HUES48 (cell line): ENCODE results near the gene GPSM1.

Source experiments
- H3K27ac ChIP-seq: one replicate; pipeline ENCODE4 v1.7.0; 2013; ENCODE audit warnings: low read depth, low read length, inconsistent platforms
- H3K27me3 ChIP-seq: 2 replicates; pipeline ENCODE4 v1.6.1; 2013; ENCODE audit warnings: mild to moderate bottlenecking, low read length; ENCODE audit not compliant: control insufficient read depth, insufficient read depth
- H3K36me3 ChIP-seq: 2 replicates; pipeline ENCODE4 v1.6.1; 2013; ENCODE audit warnings: low read length; ENCODE audit not compliant: control insufficient read depth, insufficient read depth
- H3K4me1 ChIP-seq: 2 replicates; pipeline ENCODE4 v1.6.1; 2013; ENCODE audit warnings: mild to moderate bottlenecking, low read length; ENCODE audit not compliant: control insufficient read depth, insufficient read depth
- H3K4me3 ChIP-seq: 2 replicates; pipeline ENCODE4 v1.5.1; 2013; ENCODE audit warnings: mild to moderate bottlenecking, low read depth, low read length
- H3K9ac ChIP-seq: 2 replicates; pipeline ENCODE4 v1.6.1; 2013; ENCODE audit warnings: mild to moderate bottlenecking, low read depth, low read length, moderate library complexity
- H3K9me3 ChIP-seq: 2 replicates; pipeline ENCODE4 v1.6.1; 2013; ENCODE audit warnings: low read length; ENCODE audit not compliant: control insufficient read depth, insufficient read depth

Gene GPSM1

DNA sequence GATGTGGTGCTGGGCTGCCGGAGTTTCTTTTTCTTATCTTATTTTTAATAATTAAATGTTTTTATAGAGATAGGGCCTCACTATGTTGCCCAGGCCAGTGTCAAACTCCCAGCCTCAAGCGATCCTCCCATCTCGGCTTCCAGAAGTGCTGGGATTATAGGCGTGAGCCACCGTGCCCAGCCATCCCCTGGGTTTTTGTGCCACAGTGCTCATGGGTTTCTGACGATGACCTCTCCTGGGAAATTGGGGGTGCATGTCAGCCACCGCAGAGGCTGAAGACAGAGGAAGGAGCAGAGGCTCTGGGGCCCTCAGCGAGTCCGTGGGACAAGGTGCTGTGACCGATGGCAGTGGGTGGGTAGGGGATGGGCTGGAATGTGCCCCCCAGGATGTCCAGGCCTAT lies 14.4 kb downstream of the GPSM1 start:
- H3K9ac ChIP-seq = no peak overlapping the region
- no peak overlapping the region for H3K4me3 ChIP-seq
- H3K27ac ChIP-seq = peak overlapping the region; percentile 50

GRCh38 chr9:136342181-136343120 lies 15.1 kb downstream of the GPSM1 start:
- Histone ChIP-seq H3K27ac (peak overlapping the region; percentile 78), H3K9me3 (no peaks in the 10 kb centered on the region), H3K27me3 (no peaks in the 10 kb centered on the region), H3K36me3 (no peaks in the 10 kb centered on the region), H3K9ac (0 out of 2 replicates have a peak overlapping the region, but pooled peaks have one; percentile 7), H3K4me3 (peak overlapping the region; percentile 54), H3K4me1 (peaks cover 5% of the 10 kb centered on the region)

More for the DNA sequence above, 14.4 kb downstream of the GPSM1 start:
- Histone ChIP-seq H3K9me3 (no peaks in the 10 kb centered on the region), H3K27me3 (no peaks in the 10 kb centered on the region), H3K36me3 (no peaks in the 10 kb centered on the region), H3K4me1 (peaks cover 5% of the 10 kb centered on the region)

DNA sequence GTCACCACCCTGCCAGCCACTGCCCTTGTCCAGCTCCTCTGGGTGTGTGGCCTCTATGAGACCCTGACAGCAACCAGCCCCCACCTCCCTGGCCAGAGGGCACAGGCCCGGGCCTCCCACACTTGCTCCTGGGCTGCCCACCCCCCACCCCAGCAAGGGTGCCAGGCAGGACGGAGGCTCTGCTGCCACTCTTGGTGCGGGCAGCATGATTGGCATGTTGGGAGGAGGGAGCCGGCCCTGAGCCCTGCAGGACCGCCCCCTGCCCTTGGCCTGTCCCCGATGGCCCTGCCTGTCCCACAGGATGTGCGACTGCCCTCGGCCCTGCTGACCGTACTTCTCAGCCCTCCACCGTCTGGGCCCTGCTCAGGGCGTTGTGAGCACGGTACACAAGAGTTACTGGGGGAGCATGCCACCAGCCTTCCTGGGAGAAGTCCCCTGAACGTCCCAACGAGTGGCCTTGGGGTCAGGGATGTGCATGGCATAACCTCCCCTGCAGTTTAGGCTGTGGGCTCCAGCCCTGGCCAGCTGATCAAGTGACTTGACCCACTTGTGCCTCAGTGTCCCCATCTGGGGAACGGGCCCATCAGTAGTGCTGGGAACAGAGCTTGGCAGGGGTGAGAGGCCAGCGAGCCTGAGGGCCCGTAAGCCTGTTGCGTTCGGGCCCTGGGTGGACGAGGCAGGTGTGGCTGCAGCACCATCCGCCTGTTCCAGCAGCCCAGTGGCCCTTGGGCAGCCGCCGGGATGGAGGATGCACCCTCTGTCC lies 16.0 kb downstream of the GPSM1 start:
- Histone ChIP-seq H3K9me3 (no peaks in the 10 kb centered on the region), H3K27ac (peak overlapping the region; percentile 78), H3K27me3 (no peaks in the 10 kb centered on the region), H3K4me3 (peak overlapping the region; percentile 54; the same call in 1 of the 2 replicates), H3K36me3 (no peaks in the 10 kb centered on the region), H3K9ac (0 out of 2 replicates have a peak overlapping the region, but pooled peaks have one; percentile 7), H3K4me1 (peaks cover 5% of the 10 kb centered on the region)

- Histone ChIP-seq H3K4me3 (no peak overlapping the region), H3K36me3 (no peaks in the 10 kb centered on the region), H3K27me3 (no peaks in the 10 kb centered on the region), H3K27ac (no peak overlapping the region), H3K9me3 (no peaks in the 10 kb centered on the region), H3K9ac (no peak overlapping the region), H3K4me1 (peaks cover 5% of the 10 kb centered on the region)
These were observed 16.5 kb downstream of the GPSM1 start for GRCh38 chr9:136343884-136344269.

GRCh38 chr9:136344544-136345280 lies 17.4 kb downstream of the GPSM1 start:
- H3K4me1 ChIP-seq = peaks cover 5% of the 10 kb centered on the region
- no peak overlapping the region for H3K9ac ChIP-seq
- no peaks in the 10 kb centered on the region for H3K27me3 ChIP-seq
- H3K27ac ChIP-seq = no peak overlapping the region
- H3K9me3 ChIP-seq = no peaks in the 10 kb centered on the region
- no peaks in the 10 kb centered on the region for H3K36me3 ChIP-seq
- no peak overlapping the region for H3K4me3 ChIP-seq

DNA sequence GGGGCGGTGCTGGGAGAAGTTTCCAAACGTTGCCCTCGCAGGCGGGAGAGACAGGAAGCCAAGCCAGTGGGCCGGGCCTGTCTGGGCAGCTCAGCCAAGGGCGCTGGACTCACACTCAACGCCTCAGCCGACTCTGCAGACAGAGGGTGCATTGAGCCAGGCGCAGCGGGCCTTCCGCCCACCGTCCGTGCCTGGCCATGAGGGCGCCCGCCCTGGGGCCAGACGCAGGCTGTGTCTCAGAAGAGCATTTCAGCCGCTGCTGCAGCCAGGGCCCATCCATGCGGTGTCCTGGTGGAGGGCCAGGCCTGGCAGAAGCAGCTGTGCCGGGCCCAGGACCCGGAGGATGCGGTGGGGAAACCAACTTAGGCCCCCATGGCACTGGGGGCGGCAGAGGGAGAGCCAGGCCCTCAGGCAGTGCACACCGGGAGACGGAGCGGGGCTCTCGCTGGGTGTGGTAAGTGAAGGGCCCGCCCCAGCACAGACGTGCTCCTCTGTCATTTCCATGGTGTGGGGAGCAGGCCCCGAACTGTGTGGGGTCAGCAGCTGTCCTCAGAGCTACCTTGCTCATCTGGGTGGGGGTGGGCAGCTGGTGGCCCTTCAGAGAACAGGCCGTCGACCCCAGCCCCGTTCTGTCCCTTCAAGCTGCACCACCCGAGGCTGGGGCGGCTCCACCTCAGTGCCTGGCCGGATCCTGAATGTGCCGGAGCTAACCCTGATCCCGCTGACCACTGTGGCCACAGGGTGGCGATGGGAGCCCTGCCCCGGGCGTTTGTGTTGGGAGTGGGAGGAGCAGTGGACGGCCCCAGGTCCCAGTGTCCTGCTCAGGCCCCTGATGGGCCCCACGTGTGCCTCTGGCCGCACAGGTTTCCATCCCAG lies 18.2 kb downstream of the GPSM1 start:
- Histone ChIP-seq H3K4me3 (no peak overlapping the region), H3K9me3 (no peaks in the 10 kb centered on the region), H3K9ac (no peak overlapping the region), H3K27me3 (no peaks in the 10 kb centered on the region), H3K36me3 (no peaks in the 10 kb centered on the region), H3K4me1 (peaks cover 5% of the 10 kb centered on the region), H3K27ac (peak overlapping the region; percentile 40)

DNA sequence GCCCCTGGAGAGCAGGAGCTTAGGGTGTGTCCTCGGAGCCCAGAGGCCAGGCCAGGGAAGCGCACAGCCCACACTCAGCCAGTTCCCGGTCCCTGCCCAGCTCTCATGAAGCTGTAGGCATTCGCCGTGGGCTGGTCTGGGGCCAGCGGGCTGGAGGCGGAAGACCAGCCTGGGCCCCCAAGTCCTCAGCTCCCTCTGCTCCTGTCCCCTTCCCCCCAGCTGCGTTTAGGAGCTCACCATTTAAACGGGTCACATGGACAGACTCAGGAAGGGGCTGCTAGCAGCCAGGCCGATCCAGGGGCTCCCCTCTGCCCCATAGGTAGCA lies 18.8 kb downstream of the GPSM1 start:
- peaks cover 5% of the 10 kb centered on the region for H3K4me1 ChIP-seq
- no peaks in the 10 kb centered on the region for H3K27me3 ChIP-seq
- no peak overlapping the region for H3K4me3 ChIP-seq
- H3K36me3 ChIP-seq = no peaks in the 10 kb centered on the region
- H3K9ac ChIP-seq = no peak overlapping the region
- no peaks in the 10 kb centered on the region for H3K9me3 ChIP-seq
- peak overlapping the region; percentile 40 for H3K27ac ChIP-seq

DNA sequence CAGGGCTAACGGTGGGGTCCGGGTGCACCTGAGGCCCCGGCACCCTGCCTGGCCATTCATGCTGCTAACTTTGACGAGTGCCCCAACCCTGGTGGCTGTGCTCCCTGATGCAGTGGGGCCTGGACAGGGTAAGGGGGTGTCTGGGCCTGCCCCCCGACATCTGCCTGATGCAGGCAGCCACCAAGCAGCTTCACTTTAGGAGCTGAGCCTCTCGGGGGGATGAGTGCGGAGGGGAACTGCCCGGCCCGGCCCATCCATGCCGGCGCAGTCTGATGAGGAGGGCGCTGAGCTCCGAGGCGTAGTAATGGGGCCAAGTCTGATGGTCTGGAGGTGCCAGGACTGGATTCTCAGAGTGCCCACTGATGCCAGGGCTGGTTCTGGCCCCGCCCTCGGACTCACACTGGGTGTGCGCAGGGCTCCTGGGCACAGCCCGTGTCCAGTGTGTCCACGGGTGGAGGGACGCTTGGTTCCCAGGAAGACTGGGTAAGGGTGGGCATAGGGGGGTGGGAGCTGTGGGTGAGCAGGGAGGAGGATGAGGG lies 19.7 kb downstream of the GPSM1 start:
- Histone ChIP-seq H3K27ac (no peak overlapping the region), H3K36me3 (no peaks in the 10 kb centered on the region), H3K4me3 (no peak overlapping the region), H3K27me3 (no peaks in the 10 kb centered on the region), H3K4me1 (peaks cover 5% of the 10 kb centered on the region), H3K9ac (no peak overlapping the region), H3K9me3 (no peaks in the 10 kb centered on the region)

- no peaks in the 10 kb centered on the region for H3K27me3 ChIP-seq
- no peaks in the 10 kb centered on the region for H3K36me3 ChIP-seq
- H3K4me1 ChIP-seq = peaks cover 5% of the 10 kb centered on the region
- no peak overlapping the region for H3K4me3 ChIP-seq
- H3K27ac ChIP-seq = no peak overlapping the region
- no peak overlapping the region for H3K9ac ChIP-seq
- no peaks in the 10 kb centered on the region for H3K9me3 ChIP-seq
These were observed 20.3 kb downstream of the GPSM1 start for GRCh38 chr9:136347472-136348256.
